Medulla oblongata (tissue), 1 donor: Measurements from ENCODE around the gene HPCAL4.

ENCODE experiments used
- DNase-seq: peaks from one replicate; pipeline ENCODE4 v3.0.0-alpha.2; 2015; ENCODE audit errors: extremely low spot score

Gene HPCAL4

DNA sequence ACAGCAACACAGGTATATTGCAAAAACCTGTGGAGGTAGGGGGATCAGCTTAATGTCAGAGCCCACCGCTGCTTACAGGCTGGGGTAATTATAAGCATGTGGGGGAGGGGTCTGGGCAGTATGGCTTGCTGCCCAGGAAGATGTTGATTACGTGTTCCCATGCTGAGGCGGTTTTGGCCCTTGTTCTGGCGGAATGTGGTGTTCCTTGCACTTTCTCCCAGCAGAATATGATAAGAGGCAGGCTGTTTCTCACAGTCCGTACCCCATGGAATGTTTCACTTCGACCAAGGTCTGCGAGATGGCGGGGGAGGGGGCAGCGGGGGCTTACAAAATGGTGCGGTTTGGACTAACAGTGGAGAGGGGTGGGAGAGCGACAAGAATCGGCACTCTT is 9.8 kb upstream of the HPCAL4 start:
- DNase-seq = no peak

DNA sequence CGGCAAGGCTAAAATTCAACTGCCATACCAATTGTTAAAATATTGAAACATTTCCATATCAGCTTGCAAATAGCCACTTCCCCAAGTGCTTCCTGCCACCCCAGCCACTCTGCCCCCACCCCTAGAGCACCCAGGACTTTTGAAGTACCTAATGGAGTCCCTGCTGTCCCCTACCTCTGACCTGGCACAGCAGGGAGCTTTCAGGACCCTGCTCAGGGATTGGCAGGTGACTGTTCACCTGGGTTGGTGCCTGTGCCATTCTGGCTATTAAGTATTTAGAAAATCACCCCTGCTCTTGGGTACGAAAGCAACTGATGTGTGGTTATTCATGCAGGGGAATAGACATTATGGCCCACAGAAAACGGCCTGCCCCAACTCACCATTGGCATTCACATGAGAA is 9.1 kb upstream of the HPCAL4 start:
- DNase-seq = no peak

- DNase-seq = no peak
Measured at GRCh38 chr1:39699419-39699818, 8.2 kb upstream of the HPCAL4 start.

DNA sequence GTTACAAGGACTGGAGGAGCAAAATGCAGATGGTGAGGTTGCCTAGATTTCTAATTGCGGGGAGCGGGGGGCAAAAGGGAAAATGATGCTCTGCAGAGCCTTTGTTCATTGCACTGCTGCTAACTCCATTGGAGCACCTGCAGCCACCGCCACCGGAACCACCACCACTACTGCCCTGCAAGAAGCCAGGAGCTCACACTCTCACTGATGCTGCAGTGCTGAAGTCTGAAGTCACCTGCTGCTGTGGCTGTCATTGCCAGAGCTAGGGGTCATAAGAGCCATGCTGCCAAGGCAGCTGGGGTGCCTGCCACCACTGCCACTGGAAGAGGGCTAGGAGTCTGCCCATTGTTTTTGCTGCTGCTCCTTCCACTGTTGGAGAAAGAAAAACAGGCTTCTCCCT is 7.3 kb upstream of the HPCAL4 start:
- no peak for DNase-seq

DNA sequence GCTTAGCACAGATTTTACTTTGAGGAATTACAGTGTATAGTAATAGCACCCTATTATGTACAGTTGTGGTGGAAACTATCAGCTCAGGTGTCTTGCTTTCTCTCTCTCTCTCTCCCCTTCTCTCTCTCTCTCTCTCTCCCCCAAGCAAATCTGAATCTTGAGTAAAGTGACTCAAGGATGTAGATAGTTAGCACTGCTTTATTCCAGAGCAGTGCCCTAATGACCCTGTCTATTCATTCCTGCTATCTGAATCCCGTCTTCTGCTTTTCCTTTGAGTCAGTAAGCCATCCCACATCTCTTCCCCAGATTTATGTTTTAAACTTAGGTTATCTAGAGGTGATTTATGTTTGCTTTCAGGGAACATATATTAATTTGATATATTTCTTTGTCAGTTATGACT is 5.2 kb upstream of the HPCAL4 start:
- no peak for DNase-seq

DNA sequence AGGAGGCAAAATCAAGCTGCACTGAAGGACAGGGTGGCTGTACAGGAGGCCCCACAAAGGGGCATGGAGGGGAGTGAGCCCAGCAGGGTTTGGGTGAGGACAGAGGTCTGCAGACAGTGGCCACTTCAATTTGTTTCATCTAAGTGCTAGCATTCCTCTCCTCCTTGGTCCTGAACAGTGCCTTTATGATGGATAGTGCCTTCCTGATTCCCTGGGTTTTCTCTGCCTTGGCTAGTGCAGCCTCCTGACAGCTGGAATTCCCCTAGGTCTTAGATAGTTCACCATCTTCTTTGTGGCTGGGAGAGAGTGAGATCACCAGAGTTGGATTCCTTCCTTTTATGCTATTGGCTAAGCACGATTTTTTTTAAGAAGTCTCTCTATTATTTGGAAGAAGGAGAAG is 3.8 kb upstream of the HPCAL4 start:
- DNase-seq = no peak

- DNase-seq = no peak
Measured at GRCh38 chr1:39694026-39694425, 2.8 kb upstream of the HPCAL4 start.

DNA sequence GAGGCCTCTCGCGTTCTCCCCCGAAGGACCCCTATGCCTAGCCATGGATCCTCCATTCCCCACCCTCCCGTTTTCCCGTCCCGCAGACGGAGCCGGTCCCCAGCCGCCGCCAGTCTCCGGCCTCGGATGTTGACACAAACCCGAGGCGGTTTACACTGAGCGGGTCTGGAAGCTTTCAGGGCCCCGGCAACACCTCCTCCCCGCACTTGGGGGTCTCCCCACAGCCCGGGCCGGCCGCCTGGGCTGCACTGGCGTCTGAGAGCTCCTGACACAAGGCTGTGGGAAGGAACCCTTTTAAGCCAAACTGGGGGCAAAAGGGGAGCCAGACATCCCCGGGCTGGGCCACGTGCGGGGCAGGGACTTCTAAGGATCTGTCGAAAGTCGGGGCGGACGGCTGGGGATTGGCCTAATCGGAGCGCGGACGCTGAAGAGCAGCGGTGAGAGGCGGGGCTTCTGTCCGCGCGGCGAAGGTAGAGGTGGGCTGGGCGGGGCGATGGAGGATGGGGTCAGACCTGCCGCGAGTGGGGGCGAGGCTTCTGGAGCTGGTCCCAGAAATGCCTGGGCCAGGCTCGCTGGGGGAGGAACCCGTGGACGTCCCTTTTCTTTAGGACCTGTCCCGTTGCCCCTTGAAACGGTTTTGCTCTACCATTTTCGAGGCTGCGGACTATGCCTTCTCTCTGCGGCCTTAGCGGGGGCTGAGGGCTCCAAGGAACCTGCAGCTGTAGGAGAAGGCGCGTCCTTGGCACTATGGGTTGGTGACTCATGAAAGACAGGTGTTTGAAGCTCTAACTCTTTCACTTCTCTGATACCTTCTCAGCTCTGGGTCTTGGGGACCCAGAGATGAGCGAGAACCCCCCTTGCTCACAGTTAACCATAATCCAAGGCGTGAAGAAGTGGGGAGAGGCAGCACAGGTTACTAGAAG is 1.2 kb upstream of the HPCAL4 start:
- no peak for DNase-seq

- no peak for DNase-seq
Measured at GRCh38 chr1:39690794-39691382, 345 bp downstream of the HPCAL4 start.

DNA sequence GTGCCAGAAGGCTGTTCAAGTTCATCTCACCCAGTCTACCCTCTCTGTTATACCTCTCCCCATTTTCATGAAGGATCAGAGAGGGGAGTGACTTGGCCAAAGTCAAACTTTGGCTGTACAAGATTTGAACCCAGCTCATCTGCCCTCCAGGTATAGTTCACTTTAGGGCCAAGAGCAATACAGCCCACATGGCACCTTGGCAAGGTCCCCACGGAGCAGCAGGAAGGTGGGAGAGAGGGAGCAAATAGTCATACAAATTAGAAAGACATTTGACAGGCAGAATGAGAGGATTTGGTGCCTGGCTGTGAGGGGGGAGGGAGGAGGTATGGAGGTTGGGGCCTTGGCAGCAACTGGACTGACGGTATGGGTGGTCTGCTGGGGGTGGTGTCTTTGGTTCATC is 1.0 kb downstream of the HPCAL4 start:
- no peak for DNase-seq

DNA sequence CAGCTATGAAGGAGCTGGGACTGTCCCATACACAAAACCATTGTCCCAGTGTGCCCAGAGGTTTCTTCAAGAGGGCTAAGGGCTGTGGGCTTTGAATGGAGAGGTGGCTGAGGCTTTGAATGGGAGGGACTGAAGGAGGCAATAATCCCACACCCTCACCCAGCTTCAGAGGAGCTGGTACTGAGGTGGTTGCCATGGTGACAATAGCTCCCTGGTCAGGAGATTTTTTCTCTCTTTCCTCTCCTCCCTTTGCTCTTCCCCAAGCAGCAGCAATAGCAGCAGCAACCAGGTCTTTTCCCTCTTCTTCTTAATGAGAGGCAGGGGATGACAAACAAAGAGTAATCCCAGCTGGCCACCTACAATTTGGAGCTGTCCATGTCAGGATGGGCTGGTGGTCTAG is 1.6 kb downstream of the HPCAL4 start:
- no peak for DNase-seq

DNA sequence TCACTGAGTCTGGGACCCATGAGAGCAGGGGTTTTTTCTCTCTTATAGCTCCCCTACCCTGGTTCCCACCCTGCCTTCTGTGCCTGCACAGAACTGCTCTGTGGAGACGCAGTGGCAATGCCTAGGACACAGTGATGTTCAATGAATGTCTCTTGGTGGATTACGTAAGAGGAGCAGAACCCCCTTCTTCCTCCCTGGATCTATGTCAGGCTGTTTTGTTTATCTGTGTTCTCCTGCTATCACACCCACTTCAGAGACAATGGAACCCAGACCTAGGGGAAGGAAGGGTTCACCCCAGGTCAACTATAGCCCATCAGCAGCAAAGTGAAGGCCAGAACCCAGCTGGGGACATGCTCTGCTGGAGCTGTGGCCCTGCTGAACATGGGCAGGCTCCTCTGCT is 2.0 kb downstream of the HPCAL4 start:
- DNase-seq = no peak

- DNase-seq = no peak
Measured at GRCh38 chr1:39688706-39689105, 2.5 kb downstream of the HPCAL4 start.

DNA sequence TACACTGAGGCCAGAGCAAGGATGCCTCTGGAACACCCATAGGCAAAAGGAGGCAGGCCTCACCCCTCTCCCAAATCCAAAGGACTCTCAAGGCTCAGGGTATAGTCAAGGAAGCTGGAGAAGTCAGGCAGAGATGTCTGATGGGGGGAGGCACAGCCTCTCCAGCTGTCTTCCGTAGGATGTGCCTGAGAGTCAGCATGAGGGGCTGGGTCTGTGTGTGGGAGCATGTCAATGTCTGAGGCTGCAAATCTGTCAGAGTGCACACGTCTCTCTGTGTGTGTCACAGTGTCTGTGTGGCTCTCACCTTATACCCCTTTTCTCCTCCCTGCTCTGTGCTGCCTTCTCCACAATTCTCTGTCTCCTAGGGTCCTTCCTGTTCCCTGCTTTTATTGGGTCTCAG is 4.0 kb downstream of the HPCAL4 start:
- DNase-seq = no peak

GRCh38 chr1:39685071-39685470 is 6.2 kb downstream of the HPCAL4 start:
- no peak for DNase-seq

DNA sequence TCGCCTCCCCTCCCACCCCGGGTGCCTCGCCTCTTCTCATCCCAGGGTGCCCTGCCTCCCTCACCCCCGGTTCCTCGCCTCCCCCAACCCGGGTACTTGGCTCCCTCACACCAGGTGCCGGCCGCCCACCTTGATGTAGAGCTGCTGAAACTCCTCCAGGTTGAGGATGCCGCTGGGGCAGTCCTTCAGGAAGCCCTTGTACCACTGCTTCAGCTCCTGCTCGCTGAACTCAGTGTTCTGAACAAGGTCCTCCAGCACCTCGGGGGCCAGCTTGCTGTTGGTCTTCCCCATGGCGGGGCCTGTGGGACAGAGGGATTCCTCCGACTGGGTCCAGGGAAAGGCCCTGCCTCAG is 6.9 kb downstream of the HPCAL4 start:
- no peak for DNase-seq

DNA sequence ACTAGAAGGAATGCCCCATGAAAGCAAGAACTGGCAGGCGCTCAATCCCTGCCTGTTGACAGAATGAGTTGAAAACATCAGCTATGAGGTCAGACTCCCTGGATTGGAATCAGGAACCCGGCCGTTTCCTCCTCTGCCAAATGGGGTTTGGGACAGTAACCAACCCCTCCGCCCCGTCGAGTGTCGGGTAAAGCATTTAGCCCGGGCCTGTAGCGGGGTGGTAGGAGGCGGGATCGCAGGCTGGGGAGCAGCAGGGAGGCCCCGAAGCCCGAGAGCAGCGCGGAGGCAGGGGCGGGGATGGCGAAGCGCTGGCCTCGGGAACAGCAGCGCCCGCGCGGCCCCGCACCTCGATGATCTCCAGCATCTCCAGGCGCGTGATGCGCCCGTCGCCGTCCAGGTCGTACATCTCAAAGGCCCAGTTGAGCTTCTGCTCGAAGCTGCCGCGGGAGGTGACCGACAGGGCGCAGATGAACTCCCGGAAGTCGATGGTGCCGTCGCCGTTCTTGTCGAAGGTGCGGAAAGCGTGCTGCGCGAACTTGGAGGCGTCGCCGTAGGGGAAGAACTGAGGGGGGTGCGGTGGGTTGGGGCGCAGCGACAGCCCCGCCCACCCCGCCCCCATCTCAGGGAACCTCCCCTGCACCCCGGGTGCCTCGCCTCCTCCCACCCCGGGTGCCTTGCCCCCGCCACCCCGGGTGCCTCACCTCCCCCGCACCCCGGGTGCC is 7.5 kb downstream of the HPCAL4 start:
- DNase-seq = no peak

DNA sequence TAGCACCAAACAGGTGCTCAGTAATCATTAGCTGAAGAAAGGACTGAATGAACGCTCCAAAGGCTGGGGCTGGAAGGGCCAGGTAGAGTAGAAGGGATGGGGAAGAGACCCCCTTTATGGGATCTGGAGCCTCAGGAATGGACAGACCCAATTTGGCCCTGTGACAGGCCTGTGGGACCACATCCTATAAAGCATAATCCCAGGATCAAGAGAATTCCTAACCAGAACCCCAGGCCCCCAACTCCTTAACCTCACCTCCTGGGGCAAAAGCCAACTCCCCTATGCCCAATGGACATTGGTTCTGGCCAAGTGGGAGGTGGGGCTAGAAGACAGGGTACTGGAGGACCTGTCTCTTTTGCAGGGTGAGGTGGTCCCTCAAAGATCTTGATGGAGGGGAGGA is 9.2 kb downstream of the HPCAL4 start:
- no peak for DNase-seq

GRCh38 chr1:39681294-39681693 is 9.9 kb downstream of the HPCAL4 start:
- DNase-seq = no peak

- no peak for DNase-seq
Measured at GRCh38 chr1:39680751-39681150, 10.5 kb downstream of the HPCAL4 start.

GRCh38 chr1:39679821-39680220 is 11.4 kb downstream of the HPCAL4 start:
- no peak for DNase-seq

DNA sequence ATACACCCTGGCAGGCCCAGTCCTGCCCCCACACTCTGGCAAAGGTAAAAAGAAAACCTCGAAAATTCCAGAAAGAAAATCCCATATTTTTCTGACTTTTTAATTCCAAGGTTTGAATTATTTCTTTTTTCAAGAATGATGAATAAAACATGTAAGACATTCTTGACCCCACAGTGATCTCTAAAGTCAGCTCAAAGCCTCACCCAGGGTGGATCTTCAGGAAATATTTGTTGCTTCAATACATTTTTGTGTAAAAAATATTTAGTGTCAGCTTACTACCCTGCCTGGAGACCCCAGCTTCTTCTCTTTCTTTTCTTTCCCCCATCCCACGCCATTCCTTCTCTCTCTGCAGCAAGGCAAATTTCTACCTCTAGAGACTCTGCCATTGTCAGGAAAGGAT is 12.3 kb downstream of the HPCAL4 start:
- no peak for DNase-seq

DNA sequence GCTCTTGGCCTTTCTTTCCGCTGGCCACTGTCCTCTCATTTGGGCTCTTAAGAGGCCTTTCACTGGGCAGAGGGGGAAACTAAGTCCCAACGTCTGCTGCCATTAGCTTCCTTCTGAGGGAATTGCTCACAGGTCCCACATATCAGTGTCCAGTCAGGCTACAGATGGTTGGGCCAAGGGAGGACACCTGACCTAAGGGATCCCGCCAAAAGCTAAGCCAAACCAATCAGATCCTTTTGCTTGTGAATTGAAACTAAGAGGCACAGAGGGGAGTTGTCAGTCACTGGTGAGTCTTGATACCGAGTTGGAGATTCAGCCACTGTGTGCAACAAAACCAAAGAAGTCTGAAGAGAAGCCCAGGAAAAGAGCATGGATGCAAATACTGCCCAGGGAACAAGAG is 13.6 kb downstream of the HPCAL4 start:
- DNase-seq = no peak
